ELF-1 (cell line): ENCODE results near the gene KRTAP10-9.
"Not testable (repeated sequence)": the region's sequence is repeated elsewhere in the genome, so short reads cannot be mapped to it uniquely, and the experiment has no call there.

Experiments used
- DNase-seq: peaks from one replicate; pipeline ENCODE4 v3.0.0-alpha.2; 2016; ENCODE audit warnings: low read depth, low spot score

KRTAP10-9 gene

DNA sequence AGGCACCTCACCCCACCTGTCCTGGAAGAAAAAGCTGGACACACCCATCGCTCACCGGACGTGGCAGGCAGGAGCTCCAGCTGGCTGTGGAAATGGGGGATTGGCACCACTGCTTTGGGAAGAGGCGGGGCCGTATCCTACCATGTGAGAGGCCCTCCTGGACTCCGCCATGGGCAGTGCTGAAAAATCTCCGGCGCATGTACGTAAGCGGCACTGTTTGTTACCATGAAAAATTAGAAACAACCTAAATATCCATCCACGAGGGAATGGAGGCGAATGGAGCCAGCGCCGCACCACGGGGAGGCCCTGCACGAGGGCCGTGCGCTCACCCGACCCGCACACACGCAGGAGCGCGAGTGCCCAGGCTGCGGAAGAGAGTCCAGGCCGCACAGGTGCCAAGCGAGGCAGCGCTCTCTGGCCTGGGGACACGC lies 11.9 kb upstream of the KRTAP10-9 start:
- DNase-seq, result no peak

DNA sequence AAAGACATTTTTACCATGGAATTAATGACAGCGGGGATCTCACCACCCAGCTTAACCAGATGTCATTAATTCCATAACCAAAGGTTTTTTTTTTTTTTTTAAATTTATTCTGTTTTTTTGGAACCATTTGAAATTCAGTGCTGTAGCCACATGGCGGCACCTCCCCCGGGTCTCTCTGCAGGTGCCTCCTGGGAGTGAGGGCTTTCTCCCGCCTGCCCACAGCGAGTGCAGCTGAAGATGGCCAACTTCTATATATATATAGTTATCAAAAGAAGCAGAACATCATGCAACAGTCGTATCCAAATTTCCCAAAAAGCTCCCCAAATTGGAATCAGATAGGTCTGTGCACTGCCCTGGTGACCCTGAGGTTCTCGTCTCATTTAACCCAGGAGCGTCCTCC lies 11.4 kb upstream of the KRTAP10-9 start:
- DNase-seq, result no peak

DNA sequence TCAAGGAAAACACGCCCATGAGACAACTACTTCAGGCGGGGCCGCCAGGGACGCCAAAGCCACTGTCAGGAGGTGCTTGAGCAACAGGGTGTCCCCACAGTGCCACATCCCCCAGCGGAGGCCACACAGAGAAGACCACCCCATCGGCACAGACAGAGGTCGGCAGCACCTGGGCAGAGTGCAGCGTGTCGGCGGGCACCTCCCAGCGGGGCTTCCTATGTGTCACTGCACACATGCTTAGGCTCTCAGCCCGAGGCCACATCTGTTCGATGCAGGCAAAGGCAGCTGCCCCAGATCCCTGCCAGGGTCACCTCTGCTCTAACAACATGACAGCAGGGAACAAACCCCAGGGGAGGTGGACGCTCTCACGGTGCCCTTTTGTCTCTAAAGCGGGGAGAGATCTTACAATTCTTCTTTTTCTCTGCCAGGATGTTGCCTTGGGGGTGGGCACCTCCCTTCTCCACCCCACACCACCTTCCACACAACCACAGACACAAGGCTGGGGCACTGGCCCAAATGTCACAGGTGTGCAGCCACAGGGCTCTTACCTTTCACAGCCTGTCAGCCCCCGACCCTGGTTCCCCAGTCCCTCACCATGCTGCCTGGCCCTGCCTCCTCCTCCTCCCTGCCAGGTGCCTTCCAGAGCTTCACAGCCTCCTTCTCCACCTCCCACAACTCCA lies 10.8 kb upstream of the KRTAP10-9 start:
- DNase-seq, result no peak

DNA sequence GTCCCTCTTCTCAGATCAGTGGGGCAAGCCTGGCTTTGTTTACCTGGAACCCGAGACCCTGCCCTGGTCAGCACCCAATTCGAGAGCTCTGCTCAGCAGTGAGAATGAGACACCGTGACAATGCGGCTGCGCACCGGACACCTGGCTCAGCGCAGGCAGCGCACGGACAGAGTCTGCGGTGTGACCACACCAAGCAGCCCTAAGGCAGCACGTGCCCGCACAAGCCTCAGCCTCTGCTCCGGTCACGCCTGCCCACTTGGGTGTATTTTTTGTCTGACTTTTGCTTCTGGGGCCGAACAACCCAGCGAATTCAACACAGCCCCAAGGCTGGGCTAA lies 10.3 kb upstream of the KRTAP10-9 start:
- no peak for DNase-seq

DNA sequence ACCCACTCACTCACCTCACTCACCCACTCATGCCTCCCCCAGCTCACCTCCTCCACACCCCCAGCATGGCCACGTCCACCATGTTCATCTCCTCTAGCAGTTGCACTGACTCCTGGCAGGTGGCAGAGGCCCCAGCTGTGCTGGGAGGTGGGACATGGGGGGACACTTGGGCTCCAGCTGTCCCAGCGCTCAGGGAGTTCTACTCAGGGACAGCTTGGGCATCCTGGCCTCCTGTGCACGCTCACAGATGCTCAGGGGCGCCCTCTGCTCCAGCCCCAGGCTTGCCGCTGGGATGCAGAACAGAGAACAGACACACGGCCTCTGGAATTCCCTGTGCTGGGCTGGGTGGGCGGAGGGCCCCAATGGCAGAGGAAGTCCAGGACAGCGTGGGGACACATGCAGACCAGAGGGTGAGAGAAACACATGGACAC lies 9.8 kb upstream of the KRTAP10-9 start:
- DNase-seq, result no peak

DNA sequence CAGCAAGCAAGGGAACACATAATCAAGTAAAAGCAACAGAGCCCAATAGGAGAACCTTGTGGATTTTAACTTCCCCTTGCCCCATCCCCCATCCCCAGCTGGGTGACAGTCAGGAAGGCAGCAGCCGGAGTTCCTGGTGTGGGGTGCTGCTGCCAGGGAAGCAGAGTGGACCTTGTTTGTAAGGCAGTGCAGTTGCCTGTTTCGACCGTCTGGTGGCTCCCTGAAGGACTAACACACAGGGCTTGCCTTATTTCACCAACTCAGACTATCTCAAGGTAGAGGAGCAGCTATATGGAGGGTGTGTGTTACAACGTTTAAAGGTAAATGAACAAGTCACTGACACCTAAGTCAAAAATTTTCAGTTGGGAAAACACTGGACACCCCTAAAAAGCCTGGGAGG lies 8.4 kb upstream of the KRTAP10-9 start:
- DNase-seq, result no peak

DNA sequence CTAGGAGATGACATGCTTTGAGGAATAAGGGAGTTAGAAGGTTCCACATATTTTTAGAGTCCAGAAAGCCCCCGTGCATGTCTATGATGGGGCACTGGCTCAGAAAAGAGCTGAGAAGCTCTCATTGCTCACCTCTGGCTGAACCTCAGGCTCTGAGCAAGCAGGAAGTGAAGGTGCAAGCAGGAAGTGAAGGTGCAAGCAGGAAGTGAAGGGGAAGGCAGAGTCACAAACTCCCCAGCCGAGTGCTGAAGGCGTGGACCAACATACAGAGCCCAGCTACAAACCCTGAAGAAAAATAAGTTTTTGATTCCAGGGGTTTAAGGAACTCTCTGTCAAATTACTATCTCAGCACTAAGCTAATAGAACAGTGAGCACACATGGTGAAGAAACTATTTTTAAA lies 8.0 kb upstream of the KRTAP10-9 start:
- DNase-seq, result no peak

DNA sequence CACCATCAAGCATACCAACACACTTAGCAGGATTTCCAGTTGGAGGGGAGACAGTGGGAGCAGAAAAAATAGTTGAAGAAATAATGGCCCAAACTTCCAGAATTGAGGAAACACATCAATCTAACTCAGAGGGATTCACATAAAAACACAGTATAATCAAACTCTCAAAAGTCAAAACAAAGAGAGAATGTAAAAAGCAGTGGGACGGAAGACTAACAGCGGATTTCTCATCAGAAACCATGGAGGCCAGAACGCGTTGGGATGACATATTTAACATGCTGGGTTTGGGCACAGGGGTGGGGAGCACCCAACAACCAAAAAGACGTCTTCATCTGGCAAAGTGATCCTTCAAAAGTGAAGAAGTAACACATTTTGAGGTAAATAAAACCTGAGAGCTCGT lies 7.0 kb upstream of the KRTAP10-9 start:
- DNase-seq, result no peak

DNA sequence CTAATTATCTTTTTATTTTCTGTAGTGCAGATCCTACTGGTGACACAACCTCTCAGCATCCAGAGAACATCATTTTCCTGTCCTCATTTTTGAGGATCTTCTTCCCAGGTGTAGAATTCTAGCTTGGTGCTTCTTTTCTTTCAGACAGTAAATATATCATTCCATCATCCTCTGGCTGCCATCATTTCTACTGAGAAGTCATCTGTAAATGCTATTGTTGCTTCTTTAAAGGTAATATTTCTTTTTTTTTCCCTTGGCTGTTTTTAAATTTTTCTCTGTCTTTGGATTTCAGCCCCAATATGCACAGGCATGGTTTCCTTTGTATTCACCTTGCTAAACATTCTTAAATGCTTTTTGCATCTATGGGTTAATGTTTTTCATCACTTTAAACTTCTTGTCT lies 3.3 kb upstream of the KRTAP10-9 start:
- no peak for DNase-seq

DNA sequence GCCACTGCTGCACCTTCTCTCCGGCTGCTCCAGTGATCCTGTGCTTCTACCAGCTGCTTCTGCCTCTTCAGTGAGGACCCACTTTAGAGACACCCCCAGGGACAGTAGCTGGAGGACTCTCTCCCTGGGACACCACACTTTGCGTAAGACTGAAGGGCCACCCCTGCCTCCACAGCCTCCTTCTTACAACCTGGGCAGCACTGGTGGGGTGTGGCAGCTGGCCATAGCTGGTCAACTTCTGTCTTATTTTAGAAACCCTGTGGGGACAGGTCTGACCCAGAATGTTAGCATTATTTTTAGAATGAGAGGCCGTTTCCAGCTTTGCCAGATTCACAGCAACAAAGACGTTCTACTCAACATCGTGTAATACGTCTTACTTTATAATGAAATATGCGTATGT lies 1.1 kb upstream of the KRTAP10-9 start:
- DNase-seq, result no peak

DNA sequence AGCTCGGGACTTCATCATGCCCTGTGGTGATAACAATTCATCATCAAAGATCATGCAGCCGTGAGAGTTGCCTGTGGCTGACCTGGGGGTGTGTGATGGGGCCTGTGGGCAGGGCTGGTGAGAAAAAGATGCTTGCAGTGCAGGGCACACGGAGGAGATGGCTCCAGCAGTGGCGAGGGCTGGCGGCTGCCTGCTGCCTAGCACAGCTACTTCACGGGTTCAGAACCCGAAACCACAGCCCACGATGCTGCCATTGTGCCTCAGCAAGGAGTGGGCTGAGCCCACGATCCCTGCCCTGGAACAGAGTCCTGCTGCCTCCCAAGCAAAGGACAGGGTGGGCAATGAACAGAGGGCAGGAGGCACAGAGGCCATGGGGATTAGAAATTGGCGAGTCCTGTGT lies 631 bp upstream of the KRTAP10-9 start:
- DNase-seq, result no peak

DNA sequence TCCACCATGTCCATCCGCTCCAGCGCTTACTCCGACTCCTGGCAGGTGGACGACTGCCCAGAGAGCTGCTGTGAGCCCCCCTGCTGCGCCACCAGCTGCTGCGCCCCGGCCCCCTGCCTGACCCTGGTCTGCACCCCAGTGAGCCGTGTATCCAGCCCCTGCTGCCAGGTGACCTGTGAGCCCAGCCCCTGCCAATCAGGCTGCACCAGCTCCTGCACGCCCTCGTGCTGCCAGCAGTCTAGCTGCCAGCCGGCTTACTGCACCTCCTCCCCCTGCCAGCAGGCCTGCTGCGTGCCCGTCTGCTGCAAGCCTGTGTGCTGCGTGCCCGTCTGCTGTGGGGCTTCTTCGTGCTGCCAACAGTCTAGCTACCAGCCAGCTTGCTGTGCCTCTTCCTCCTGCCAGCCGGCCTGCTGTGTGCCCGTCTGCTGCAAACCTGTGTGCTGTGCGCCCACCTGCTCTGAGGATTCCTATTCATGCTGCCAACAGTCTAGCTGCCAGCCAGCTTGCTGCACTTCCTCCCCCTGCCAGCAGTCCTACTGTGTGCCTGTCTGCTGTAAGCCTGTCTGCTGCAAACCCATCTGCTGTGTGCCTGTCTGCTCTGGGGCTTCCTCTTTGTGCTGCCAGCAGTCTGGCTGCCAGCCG lies 409 bp downstream of the KRTAP10-9 start:
- DNase-seq, result not testable (repeated sequence)

DNA sequence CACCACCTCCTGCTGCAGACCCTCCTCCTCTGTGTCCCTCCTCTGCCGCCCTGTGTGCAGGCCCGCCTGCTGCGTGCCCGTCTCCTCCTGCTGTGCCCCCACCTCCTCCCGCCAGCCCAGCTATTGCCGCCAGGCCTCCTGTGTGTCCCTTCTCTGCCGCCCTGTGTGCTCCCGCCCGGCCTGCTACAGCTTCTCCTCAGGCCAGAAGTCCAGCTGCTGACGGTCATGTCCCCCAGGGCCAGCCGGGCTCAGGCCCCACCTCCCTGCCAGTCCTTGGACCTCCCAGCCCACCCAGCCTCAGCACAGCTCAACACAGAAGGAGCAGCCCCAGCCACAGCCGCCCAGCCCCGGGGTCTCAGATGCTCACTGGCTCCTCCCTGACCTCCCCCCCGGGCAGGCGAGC lies 939 bp downstream of the KRTAP10-9 start:
- DNase-seq, result not testable (repeated sequence)

DNA sequence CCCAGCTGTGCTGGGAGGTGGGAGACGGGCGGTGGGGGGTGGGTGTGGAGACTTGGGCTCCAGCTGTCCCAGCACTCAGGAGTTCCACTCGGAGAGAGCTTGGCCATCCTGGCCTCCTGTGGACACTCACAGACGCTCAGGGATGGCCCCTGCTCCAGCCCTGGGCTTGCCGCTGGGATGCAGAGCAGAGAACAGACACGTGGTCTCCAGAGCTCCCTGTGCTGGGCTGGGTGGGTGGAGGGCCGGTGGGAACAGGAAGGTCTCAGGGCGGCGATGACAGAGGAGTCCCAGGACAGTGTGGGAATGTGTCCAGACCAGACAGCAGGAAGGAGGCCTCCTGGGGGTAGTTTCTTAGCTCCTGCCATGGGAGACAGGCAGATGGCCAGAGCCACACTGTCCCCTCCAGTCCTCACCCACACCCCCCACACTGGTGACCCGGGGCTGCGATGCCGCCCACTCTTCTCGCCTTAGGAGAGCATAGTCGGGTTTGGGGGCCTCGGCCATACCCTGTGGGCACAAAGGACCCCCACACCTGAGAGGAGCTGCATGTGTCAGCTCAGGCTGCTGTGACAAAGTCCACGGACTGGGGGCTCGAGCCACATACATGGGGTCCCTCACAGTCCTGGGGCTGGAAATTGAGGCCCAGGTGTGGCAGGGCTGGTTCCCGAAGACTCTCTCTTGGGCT lies 2.0 kb downstream of the KRTAP10-9 start:
- no peak for DNase-seq

DNA sequence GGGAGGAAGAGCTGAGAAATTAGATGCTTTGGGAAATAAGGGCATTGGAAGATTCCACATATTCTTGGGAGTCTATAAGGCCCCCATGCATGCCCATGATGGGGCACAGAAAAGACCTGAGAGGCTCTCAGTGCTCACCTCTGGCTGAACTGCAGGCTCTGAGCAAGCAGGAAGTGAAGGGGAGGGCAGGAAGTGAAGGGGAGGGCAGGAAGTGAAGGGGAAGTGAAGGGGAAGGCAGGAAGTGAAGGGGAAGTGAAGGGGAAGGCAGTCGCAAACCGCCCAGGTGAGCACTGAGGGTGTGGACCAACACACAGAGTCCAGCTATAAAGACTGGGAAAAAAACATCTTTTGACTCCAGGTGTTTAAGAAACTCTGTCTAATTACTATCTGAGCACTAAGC lies 3.5 kb downstream of the KRTAP10-9 start:
- DNase-seq, result no peak

DNA sequence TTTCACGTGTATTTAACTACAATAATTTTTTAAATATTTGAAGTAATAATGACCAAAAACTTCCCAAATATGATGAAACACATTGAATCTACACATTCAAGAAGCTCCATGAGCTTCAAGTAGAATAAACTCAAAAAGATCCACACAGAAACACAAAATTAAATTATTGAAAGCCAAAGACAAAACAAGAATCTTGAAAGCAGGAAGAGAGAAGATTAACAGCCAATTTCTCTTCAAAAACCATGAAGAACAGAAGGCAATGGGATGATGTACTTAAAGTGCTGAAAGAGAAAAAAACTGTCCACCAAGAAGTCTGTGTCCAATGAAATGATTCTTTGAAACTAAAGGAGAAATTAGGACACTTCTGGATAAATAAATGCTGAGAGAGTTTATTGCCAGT lies 5.2 kb downstream of the KRTAP10-9 start:
- no peak for DNase-seq

DNA sequence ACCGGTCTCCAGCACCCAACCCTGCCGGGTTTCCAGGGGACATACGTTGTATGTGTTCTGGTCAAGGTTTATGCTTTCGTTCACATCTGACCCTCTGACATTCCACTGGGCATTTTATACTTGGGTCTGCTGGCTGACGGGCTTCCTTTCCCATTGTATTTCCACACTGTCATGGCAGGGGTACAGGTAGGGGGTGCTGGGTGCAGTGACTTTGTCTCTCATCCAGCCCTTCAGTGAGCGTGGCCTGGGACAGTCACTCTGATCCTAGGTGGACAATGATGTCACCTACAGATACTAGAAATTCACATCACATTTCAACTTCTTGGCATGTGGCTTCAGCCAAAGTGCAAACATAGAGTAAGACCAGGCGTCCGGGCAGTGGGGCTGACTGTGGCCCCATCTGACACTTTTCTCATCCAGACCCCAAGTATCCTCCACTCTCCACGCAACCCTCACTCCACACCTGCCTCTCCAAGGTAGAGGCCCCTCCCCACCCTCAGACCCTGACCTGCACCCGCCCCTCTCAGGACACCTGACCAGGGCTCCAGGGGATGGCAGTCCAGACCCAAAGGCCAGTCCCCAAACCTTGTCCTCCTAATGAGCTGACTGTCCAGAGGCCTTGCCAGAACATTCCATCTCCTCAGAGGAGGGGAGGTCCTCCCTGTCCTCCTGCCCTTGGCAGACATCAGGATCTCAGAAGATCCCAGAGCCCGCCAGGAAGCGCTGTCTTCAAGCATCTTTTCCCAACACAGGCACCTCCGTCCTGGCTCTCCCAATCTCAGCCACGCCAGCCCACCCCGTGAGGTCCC lies 9.5 kb downstream of the KRTAP10-9 start:
- no peak for DNase-seq

DNA sequence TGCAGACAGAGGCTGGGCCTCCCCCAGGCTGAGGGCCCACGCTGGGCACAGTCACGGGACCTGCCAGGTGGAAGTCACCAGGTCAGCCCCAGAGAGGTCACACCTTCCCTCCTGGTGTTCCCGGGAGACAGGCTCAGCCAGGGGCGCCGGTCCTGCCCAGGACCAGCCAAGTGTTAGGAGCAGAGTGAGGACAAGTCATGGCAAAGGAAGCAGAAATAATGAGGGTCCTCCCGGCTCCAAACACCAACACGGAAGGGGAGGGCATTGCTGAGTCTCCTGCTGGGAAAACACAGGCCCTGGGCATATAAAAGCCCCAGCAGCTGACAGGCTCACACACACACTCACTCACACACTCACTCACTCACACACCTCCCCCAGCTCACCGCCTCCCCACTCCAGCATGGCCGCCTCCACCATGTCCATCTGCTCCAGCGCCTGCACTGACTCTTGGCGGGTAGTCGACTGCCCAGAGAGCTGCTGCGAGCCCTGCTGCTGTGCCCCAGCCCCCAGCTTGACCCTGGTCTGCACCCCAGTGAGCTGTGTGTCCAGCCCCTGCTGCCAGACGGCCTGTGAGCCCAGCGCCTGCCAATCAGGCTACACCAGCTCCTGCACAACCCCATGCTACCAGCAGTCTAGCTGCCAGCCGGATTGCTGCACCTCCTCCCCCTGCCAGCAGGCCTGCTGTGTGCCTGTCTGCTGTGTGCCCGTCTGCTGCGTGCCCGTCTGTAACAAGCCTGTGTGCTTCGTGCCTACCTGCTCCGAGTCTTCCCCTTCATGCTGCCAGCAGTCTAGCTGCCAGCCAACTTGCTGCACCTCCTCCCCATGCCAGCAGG lies 10.3 kb downstream of the KRTAP10-9 start, which contains the start of gene KRTAP10-10:
Gene KRTAP10-10, plus strand, starts transcription at position 339 of the 833 bp plus-strand sequence. Its CDS starts 62 bp downstream, at position 401.
- DNase-seq, result no peak

DNA sequence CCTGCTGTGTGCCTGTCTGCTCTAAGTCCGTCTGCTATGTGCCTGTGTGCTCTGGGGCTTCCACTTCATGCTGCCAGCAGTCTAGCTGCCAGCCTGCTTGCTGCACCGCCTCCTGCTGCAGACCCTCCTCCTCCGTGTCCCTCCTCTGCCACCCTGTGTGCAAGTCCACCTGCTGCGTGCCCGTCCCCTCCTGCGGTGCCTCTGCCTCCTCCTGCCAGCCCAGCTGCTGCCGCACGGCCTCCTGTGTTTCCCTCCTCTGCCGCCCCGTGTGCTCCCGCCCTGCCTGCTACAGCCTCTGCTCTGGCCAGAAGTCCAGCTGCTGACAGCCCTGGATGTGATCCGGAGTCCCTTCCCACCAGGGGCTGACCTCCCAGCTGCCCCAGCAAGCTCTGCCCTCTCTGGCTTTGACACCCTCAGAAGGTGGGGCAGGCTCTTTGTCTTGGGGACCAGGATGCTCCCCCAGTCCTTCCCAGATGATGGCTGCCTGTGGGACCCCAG lies 11.0 kb downstream of the KRTAP10-9 start:
- DNase-seq, result not testable (repeated sequence)

DNA sequence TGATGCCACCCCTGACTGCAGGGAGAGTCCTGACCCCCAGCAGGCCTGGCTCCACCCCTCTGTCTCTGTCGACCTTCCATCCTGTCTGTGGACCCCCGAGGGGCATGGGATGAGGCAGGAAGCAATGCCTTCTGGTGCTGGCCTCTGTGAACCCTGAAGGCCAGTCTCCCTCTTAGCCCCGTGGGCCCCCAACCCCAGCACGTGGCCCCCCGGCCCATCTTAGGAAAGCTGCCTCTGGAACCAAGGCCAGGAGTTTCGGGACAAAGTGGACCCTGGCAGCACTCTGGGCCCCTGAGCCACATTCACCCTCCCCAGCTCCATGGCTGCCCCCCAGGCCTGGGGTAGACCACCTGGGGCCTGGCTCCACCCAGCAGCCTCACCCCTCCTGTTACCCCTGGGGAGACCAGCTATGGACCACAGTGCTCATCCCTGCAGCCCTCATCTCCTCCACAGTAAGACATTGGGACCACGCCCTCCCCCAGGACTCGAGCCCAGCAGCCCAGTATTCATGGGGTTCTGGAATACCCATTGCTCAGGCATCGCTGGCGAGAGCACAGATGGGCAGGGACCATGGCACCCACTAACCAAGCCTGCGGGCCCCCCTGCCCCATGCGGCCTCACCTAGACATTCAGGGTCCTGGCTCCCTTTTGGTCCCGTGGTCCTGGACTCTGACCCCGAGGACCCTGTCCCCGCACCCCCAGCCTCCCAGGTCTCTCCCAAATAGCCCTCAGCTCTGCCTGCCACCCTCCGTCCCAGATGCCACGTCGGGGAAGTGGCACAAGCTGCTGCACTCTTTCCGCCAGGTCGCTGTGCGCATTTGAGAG lies 11.8 kb downstream of the KRTAP10-9 start:
- DNase-seq, result not testable (repeated sequence)
